Activated B cell treated with CpG ODN at 0.5 μM for 24 hours (primary cell): ENCODE data around the gene NMRK2. TPM values are rescaled to one million over a fixed set of nuclear protein-coding genes. Genes with fewer than 3 reads are reported as not detected.

Experiments
- ATAC-seq: fragments of 200-7000 bp; cut with Tn5 transposase; one replicate; pipeline ENCODE4 v1.10.0; 2021; ENCODE audit warnings: low read depth, mild to moderate bottlenecking, moderate library complexity
- CTCF ChIA-PET: fragments of 350-600 bp; sonication (Branson Sonifier 250); formaldehyde crosslinking; loops from one replicate; lab custom pipeline; 2021; ENCODE audit warnings: antibody characterized with exemption; lab: Charles Lee
- POLR2A ChIA-PET: fragments of 350-600 bp; sonication (Branson Sonifier 250); formaldehyde crosslinking; loops from one replicate; lab custom pipeline; 2021; ENCODE audit warnings: antibody characterized with exemption; lab: Charles Lee
- DNase-seq: peaks from one replicate; pipeline ENCODE4 v3.0.0; 2022
- H3K27ac Mint-ChIP-seq: one replicate; pipeline ENCODE4 v1.8.0; 2020; ENCODE audit warnings: mixed read lengths
- H3K27me3 Mint-ChIP-seq: one replicate; pipeline ENCODE4 v1.8.0; 2021; ENCODE audit warnings: mixed read lengths
- H3K36me3 Mint-ChIP-seq: one replicate; pipeline ENCODE4 v1.8.0; 2021; ENCODE audit warnings: low read depth, mixed read lengths
- H3K4me1 Mint-ChIP-seq: one replicate; pipeline ENCODE4 v1.8.0; 2021; ENCODE audit warnings: mixed read lengths
- H3K4me3 Mint-ChIP-seq: one replicate; pipeline ENCODE4 v1.8.0; 2020; ENCODE audit warnings: mild to moderate bottlenecking, mixed read lengths
- H3K9me3 Mint-ChIP-seq: one replicate; pipeline ENCODE4 v1.8.0; 2020; ENCODE audit warnings: mixed read lengths
- CTCF ChIP-seq: fragments of 200-600 bp; IDR thresholded peaks from one replicate; pipeline ENCODE4 v1.8.0; 2022; ENCODE audit warnings: antibody characterized with exemption, mild to moderate bottlenecking
- intact Hi-C: fragments of 100-400 bp; cut with micrococcal nuclease; formaldehyde crosslinking; loops from one replicate; pipeline ENCODE4 v1.15.1; 2024
- total RNA-seq: library from RNA; stranded (reverse); gene quantifications from 2 replicates; pipeline ENCODE4 v1.2.3, GENCODE V29; 2022

The NMRK2 gene
- total RNA-seq, 1 donor from 2014 or later, result not detected

DNA sequence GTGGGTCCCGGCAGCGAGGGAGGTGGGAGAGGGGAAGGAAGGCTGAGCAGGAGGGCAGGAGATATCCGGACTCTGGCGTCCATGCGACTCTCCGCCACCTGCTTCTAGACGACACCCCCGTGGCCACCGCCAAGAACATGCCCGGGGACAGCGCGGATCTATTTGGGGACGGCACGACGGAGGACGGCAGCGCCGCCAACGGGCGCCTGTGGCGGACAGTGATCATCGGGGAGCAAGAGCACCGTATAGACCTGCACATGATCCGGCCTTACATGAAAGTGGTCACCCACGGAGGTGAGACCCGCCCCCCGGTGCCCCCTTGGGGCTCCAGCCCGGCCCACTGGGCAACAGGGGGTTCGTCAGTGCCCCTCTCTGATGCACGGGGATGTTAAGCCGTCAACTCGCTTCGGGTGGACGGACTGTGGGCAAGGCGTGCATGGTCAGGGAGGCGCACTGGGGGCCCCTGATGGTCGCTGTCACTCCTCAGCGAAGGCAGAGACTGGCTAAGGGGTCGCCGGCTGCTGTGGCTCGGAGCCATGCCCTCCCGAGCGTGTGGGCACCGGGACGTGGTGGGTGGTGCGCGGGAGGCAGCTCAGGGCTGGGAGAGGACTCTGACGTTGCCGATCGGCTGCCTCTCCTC lies 25.1 kb upstream of the NMRK2 start:
- no peak overlapping the region for H3K27ac Mint-ChIP-seq
- TF ChIP-seq CTCF, result no peak
- H3K36me3 Mint-ChIP-seq, result no peaks in the 10 kb centered on the region
- DNase-seq (no peak), ATAC-seq (no peak)
- no peak overlapping the region for H3K4me3 Mint-ChIP-seq
- POLR2A ChIA-PET, result no interaction called here
- intact Hi-C loops, result no loop called here
- no peaks in the 10 kb centered on the region for H3K4me1 Mint-ChIP-seq
- CTCF ChIA-PET, result no interaction called here
- H3K27me3 Mint-ChIP-seq, result no peaks in the 10 kb centered on the region
- H3K9me3 Mint-ChIP-seq, result no peaks in the 10 kb centered on the region

DNA sequence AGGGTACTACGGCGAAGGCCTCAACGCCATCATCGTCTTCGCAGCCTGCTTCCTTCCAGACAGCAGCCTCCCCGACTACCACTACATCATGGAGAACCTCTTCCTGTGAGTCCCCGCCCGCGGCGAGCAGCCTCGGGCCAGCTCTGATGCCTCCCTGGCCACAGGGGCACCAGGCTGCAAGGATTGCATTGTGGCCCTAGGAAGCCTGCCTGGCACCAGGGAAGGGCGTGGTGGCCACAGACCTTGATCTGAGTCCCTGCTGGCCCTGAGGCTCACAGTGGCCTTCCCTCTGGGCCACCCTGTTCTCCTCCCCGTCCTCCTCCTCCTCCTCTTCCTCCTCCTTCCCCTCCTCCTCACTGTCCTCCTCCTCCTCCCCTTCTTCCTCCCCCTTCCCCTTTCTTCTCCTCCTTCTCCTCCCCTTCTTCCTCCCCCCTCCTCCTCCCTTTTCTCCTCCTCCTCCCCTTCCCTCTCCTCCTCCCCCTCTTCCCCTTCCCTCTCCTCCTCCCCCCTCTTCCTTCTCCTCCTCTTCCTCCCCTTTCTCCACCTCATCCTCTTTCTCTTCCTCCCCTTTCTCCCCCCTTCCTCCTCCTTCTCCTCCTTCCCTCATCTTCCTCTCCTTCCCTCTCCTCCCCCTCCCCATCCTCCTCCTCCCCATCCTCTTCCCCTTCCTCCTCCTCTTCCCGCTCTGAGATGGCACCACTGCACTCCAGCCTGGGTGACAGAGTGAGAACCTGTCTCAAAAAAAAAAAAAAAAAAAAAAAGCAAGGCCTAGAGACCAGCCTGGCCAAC lies 24.4 kb upstream of the NMRK2 start:
- Mint-ChIP-seq H3K4me1 (no peaks in the 10 kb centered on the region), H3K4me3 (no peak overlapping the region), H3K27ac (no peak overlapping the region), H3K27me3 (no peaks in the 10 kb centered on the region), H3K9me3 (no peaks in the 10 kb centered on the region), H3K36me3 (no peaks in the 10 kb centered on the region)
- ChIA-PET POLR2A (no interaction called here), CTCF (no interaction called here)
- no peak for DNase-seq
- no peak for TF ChIP-seq CTCF
- intact Hi-C loops, result no loop called here
- no peak for ATAC-seq

- no peaks in the 10 kb centered on the region for H3K9me3 Mint-ChIP-seq
- H3K36me3 Mint-ChIP-seq, result no peaks in the 10 kb centered on the region
- H3K27me3 Mint-ChIP-seq, result no peaks in the 10 kb centered on the region
- no peaks in the 10 kb centered on the region for H3K4me1 Mint-ChIP-seq
- ATAC-seq, result no peak
- intact Hi-C loops, result no loop called here
- ChIA-PET CTCF (no interaction called here), POLR2A (no interaction called here)
- no peak overlapping the region for H3K27ac Mint-ChIP-seq
- DNase-seq, result no peak
- no peak for TF ChIP-seq CTCF
- no peak overlapping the region for H3K4me3 Mint-ChIP-seq
These were observed 22.8 kb upstream of the NMRK2 start for GRCh38 chr19:3910105-3910504.

DNA sequence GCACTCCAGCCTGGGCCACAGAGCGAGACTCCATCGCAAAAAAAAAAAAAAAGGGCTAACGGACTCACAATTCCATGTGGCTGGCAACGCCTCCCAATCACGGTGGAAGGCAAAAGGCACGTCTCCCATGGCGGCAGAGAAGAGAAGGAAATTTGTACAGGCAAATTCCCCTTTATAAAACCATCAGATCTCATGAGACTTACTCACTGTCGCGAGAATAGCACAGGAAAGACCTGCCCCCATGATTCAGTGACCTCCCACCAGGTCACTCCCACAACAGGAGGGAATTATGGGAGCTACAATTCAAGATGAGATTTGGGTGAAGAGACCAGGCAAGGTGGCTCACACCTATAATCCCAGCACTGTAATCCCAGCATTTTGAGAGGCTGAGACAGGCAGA lies 18.7 kb upstream of the NMRK2 start:
- CTCF ChIA-PET, result no interaction called here
- intact Hi-C loops, result no loop called here
- H3K9me3 Mint-ChIP-seq, result no peaks in the 10 kb centered on the region
- no peaks in the 10 kb centered on the region for H3K36me3 Mint-ChIP-seq
- POLR2A ChIA-PET, result no interaction called here
- no peak overlapping the region for H3K27ac Mint-ChIP-seq
- peaks cover 4% of the 10 kb centered on the region for H3K4me1 Mint-ChIP-seq
- ATAC-seq (no peak), DNase-seq (no peak)
- peaks cover 5% of the 10 kb centered on the region for H3K27me3 Mint-ChIP-seq
- no peak overlapping the region for H3K4me3 Mint-ChIP-seq
- no peak for TF ChIP-seq CTCF

- Mint-ChIP-seq H3K36me3 (no peaks in the 10 kb centered on the region), H3K27me3 (peaks cover 9% of the 10 kb centered on the region), H3K9me3 (peaks cover 4% of the 10 kb centered on the region), H3K4me3 (no peak overlapping the region), H3K4me1 (peaks cover 4% of the 10 kb centered on the region), H3K27ac (no peak overlapping the region)
- ChIA-PET CTCF (no interaction called here), POLR2A (no interaction called here)
- intact Hi-C loops, result no loop called here
- no peak for DNase-seq
- no peak for TF ChIP-seq CTCF
- no peak for ATAC-seq
These were observed 16.8 kb upstream of the NMRK2 start for GRCh38 chr19:3916033-3916432.
